ENCODE data around the gene CTXND1. TPM values are rescaled to one million over a fixed set of nuclear protein-coding genes. Genes with fewer than 3 reads are reported as not detected.

CTXND1 gene
- total RNA-seq, 4 donors from 2014 or later: 0.03 to 0.07 TPM; not detected in 2

GRCh38 chr15:80283531-80283930 lies 31.5 kb upstream of the CTXND1 start:
- no peak for TF ChIP-seq CTCF (IDR thresholded peaks at IDR 0.05 in 4 of 5, conservative IDR thresholded peaks at IDR 0.05 in 1 of 5)
- TF ChIP-seq POLR2A (IDR thresholded peaks at IDR 0.05): no peak
- Histone ChIP-seq H3K36me3 (no peaks in the 10 kb centered on the region), H3K9me3 (no peaks in the 10 kb centered on the region), H3K27me3 (no peaks in the 10 kb centered on the region), H3K27ac (no peak overlapping the region), H3K4me3 (no peak overlapping the region), H3K4me1 (peaks cover 0 to 3% of the 10 kb centered on the region in 2 donors)
- ATAC-seq (no peak), DNase-seq (no peak)
- in situ Hi-C loops (cut with MboI; ENCODE audit: low sequenced_read_pairs in 4 of 4): no loop called here
- intact Hi-C loops (cut with DNase I; ENCODE audit: low total_unique reads): no loop called here

GRCh38 chr15:80277147-80277546 lies 25.1 kb upstream of the CTXND1 start:
- Histone ChIP-seq H3K9me3 (no peaks in the 10 kb centered on the region), H3K36me3 (no peaks in the 10 kb centered on the region), H3K4me1 (no peaks in the 10 kb centered on the region), H3K27ac (no peak overlapping the region), H3K4me3 (no peak overlapping the region), H3K27me3 (no peaks in the 10 kb centered on the region)
- no peak for DNase-seq
- intact Hi-C loops (cut with DNase I; ENCODE audit: low total_unique reads) (no loop called here), in situ Hi-C loops (cut with MboI; ENCODE audit: low sequenced_read_pairs in 4 of 4) (no loop called here)
- no peak for ATAC-seq
- TF ChIP-seq CTCF (IDR thresholded peaks at IDR 0.05 in 4 of 5, conservative IDR thresholded peaks at IDR 0.05 in 1 of 5) (no peak), POLR2A (IDR thresholded peaks at IDR 0.05) (no peak)

DNA sequence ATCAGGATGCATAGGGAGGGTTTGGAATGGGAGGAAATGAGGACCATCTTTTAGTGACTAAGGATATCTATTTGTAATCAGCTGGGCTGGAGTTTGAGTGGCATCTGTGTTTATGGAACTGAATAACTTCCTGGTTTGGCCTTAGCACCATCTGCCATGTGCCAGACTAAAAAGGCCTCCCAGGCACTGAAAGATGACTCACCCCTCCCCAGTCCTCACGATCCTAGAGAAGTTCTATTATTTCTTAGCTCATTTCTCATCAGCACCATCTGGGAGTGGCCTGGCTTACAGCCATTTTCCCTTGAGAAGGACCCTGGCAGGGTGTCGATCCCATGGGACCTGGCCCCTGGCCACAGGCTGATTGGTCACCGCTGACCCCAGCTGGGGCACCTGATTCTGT lies 23.9 kb upstream of the CTXND1 start:
- no peak overlapping the region for H3K27ac ChIP-seq
- in situ Hi-C loops (cut with MboI; ENCODE audit: low sequenced_read_pairs in 4 of 4): no loop called here
- H3K36me3 ChIP-seq: no peaks in the 10 kb centered on the region
- DNase-seq: no peak
- no peaks in the 10 kb centered on the region for H3K27me3 ChIP-seq
- no peaks in the 10 kb centered on the region for H3K9me3 ChIP-seq
- no peak for TF ChIP-seq POLR2A (IDR thresholded peaks at IDR 0.05)
- TF ChIP-seq CTCF (IDR thresholded peaks at IDR 0.05 in 4 of 5, conservative IDR thresholded peaks at IDR 0.05 in 1 of 5): no peak
- no peaks in the 10 kb centered on the region for H3K4me1 ChIP-seq
- intact Hi-C loops (cut with DNase I; ENCODE audit: low total_unique reads): no loop called here
- no peak for ATAC-seq
- H3K4me3 ChIP-seq: no peak overlapping the region

DNA sequence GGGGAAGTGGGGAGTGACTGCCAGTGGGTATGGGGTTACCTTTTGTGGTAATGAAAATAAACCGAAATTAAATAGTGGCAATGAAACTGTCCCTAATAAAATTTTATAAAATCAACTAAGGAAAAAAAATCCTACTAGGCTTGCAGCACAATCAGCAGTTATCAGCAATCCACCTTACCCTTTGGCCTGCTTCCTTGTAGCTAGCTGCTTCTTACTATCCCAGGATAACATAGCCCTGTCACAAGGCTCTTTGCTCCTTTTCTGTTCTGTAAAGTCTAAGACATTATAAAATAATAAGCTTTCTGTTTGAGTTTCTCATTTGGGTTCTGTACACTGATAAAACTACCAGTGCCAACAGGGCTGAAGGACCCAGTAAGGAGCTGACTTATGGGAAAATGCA lies 23.0 kb upstream of the CTXND1 start:
- intact Hi-C loops (cut with DNase I; ENCODE audit: low total_unique reads): no loop called here
- in situ Hi-C loops (cut with MboI; ENCODE audit: low sequenced_read_pairs in 4 of 4): no loop called here
- Histone ChIP-seq H3K36me3 (no peaks in the 10 kb centered on the region), H3K4me3 (no peak overlapping the region), H3K27me3 (no peaks in the 10 kb centered on the region), H3K4me1 (no peaks in the 10 kb centered on the region), H3K27ac (no peak overlapping the region), H3K9me3 (no peaks in the 10 kb centered on the region)
- no peak for TF ChIP-seq CTCF (IDR thresholded peaks at IDR 0.05 in 4 of 5, conservative IDR thresholded peaks at IDR 0.05 in 1 of 5)
- no peak for TF ChIP-seq POLR2A (IDR thresholded peaks at IDR 0.05)
- DNase-seq (no peak), ATAC-seq (no peak)

GRCh38 chr15:80274554-80274953 lies 22.5 kb upstream of the CTXND1 start:
- in situ Hi-C loops (cut with MboI; ENCODE audit: low sequenced_read_pairs in 4 of 4) (no loop called here), intact Hi-C loops (cut with DNase I; ENCODE audit: low total_unique reads) (no loop called here)
- H3K4me3 ChIP-seq: no peak overlapping the region
- no peak overlapping the region for H3K27ac ChIP-seq
- H3K4me1 ChIP-seq: no peaks in the 10 kb centered on the region
- no peaks in the 10 kb centered on the region for H3K36me3 ChIP-seq
- TF ChIP-seq CTCF (IDR thresholded peaks at IDR 0.05 in 4 of 5, conservative IDR thresholded peaks at IDR 0.05 in 1 of 5) (no peak), POLR2A (IDR thresholded peaks at IDR 0.05) (no peak)
- ATAC-seq (no peak), DNase-seq (no peak)
- H3K9me3 ChIP-seq: no peaks in the 10 kb centered on the region
- no peaks in the 10 kb centered on the region for H3K27me3 ChIP-seq

All from gastrocnemius medialis (tissue), 4 donors.